COLO668 (cell line): Measurements from ENCODE around the gene CGB5.
"Not testable (repeated sequence)": the region's sequence is repeated elsewhere in the genome, so short reads cannot be mapped to it uniquely, and the experiment has no call there.

Source experiments
- DNase-seq: peaks from one replicate; lab custom pipeline; 2025; ENCODE audit not compliant: unreplicated experiment; lab: John Stamatoyannopoulos, UW

The CGB5 gene

DNA sequence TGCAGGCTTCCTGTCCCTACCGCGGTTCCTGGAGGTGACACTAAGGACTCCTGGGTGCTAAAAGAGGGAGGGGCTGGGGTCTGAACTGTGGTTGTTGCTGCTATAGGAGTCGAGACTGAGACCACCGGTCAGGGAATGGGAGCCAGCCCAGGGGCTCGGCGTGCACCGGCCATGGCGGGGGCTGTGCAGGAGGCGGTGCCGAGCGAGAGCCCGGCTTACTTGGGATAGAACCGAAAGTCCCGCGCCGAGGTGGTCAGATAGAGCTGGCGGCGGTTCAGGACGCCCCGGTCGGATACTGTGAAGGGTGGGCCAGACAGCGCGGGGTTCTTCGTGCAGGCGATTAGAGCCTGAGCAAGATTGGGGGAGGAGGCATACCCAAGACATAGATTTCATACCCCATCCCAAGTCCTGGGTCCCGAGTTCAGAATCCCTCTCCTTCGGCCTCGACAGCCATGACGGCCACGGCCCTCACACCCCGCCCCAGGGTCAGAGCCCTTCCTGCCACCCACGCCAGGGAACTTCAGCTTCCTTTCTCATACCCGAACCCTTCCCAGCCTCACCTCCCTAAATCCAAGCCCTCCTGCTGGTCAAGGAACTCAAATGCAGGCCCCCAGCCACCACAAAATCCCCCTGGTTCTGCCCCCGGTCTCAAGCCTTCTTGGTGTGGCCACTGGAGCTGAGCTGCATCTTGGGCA is 13.4 kb downstream of the CGB5 start:
- DNase-seq = not testable (repeated sequence)

DNA sequence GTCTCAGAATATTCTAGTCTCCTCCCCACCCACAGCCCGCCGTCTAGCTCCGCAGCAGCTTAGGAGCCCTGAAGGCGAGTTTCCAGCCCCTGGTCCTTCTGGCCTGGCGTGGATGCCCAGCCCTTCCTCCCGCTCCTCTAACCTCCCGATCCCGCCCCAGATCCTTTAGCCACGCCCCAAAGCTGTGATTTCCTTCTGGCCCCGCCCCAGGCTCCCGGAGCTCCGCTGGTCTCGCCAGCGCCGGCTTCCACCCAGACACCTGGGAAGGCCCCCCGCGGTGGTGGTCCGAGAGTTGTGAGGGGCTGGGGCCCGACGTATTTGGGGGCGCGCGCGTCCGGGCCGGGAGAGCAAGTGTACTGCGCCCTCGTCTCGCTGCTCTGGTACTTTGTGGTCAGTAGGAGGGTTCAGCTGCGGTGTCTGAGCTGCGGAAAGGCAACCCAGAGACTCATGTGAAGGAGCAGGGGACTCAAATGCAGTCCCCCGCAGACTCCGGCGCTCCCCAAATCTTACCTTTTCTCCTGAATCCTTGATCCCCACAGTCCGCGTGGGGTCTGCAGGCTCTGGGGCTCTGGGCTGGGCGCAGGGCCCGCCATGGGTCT is 14.1 kb downstream of the CGB5 start, which contains the start of gene CGB7:
Gene CGB7 (minus strand): TSS at position 114 of the 599 bp plus-strand sequence. CDS start 2,374 bp downstream, outside the sequence.
- peak; percentile 13 for DNase-seq

DNA sequence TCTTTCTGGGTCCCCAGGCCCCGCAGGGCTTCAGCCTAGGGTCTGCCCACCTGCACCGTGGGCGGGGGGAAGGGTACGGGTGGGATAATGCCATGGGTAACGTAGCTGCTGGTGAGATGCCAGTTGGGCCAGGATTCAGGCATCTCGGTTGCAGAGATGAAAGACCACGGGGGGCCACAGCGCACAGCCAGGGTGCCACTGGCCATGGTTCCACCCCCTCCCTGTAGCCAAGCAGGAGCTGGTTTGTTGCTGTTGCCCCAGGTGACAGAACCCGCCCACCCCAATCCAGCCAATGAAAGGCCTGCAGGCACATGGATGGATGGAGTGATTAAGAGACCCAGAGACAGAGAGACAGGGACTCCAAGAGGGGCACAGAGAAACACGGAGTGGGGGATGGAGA is 14.9 kb downstream of the CGB5 start:
- DNase-seq = peak; percentile 1

DNA sequence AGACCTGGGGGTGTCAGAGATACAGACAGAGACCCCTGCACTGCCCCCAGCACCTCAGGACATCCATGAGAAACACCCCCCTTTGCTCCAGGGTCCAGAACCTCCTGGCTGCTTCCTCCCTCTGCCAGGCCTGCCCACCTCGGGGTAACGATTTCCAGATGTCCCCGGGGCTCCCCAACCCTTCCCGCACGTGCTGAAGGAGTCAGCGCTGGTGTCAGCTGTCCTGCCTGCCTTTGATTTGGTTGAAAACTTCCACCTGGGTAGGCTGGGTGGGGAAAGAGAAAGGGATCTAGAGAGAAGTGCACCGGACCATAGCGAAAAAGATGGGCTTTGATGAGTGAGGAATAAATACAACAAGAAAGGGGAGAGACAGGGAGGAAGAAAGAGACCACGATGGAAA is 15.4 kb downstream of the CGB5 start:
- no peak for DNase-seq

DNA sequence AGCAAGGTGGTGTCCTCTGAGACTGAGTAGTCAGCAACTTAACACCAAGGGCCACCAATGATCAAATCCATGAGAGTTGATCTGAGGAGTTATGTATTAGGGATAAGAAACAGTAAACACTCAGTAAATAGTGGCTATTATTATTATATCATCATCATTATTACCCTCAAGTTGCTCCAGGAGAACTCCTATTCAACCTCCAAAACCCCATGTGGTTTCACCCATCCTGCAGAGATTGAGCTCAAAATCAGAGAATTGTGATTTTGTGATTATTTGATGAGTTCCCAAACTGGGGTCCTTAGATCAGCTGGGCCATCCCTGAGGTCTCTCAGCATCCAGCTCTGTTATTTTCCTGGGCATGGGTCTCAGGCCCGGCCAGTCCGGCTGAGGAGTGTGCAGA is 17.4 kb downstream of the CGB5 start:
- no peak for DNase-seq

DNA sequence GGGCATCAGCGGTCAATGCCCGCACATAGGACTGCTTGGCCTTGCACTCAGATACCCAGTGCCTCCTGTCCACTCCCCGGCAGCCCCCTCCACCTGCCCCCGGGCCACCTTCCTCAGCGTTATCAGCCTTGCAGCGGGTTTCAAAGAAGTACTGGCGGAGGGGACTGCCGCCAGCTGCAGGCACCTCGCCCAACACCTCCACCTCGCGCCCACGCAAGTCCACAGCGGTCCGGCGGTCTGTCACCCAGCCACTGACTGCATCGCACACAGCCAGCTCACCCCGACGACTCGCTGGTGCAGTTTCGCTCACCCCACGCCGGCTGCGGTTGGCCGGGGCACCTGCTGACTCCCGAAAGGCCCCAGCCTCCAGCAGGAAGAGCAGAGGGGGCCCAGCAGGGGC is 17.8 kb downstream of the CGB5 start:
- DNase-seq = no peak

DNA sequence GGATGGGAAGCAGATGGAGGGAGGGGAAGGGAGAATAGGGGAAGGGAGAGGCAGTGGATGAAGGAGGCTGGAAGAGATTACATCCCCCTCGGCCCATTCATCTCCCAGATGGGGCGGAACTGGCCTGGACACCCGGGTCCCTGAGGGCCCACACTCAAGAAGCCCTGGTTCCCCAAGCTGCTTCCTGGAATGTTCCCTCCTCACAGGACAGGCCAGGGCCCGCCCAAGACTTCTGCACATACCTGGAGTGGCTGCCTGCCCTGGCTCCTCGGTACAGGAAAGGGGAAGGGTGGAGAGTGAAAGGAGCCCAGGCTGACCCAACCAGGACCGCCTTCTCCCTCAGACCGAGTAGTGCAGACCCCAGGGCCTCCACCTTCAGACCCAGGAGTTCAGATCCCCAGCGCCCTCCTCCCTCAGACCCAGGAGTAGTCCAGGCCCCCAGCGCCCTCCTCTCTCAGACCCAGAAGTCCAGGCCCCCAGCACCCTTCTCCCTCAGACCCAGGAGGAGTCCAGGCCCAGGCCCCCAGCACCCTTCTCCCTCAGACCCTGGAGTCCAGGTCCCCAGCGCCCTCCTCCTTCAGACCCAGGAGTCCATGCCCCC is 20.5 kb downstream of the CGB5 start:
- DNase-seq = no peak

DNA sequence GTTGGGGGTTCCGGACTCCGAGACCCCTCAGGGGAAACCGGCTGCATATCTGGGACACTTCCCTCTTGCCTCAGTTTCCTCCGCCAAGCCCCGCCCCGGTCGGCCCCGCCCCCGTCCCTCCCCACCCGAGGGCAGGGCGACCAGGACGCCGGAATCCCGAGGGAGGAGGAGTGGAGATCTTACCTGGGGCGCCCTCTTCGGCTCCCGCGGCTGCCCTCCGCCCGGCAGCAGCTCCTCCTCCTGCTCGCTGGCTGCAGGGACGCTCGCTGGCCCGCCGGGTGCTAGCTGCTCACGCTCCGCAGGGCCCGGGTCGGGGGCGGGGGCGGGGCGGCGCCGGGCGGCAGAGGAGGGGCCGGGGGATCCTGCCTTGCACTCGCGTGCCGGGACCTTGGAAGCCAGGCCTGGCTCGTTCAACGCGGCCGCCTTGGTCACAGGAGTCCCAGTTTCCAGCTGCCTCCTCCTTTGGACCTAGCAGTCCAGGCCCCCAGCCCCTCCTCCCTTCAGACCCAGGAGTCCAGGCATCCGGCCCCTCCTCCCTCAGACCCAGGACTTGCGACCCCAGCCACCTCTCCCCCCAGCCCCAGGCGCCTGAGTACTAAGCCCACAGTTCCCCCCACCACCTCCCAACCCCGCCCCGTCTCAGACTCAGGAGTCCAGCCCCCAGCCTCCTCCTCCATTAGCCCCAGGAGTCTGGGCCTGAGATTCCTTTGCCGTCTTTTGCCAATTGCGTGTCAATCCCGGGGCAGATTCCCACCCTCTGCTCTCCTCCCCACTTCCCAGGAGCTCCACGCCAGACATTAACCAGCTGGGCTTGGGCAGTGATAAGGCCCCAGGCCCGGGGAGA is 21.3 kb downstream of the CGB5 start, which contains the start of gene NTF4:
Gene NTF4 (minus strand): TSS at position 51 of the 844 bp plus-strand sequence. CDS start 2,821 bp downstream, outside the sequence.
- no peak for DNase-seq

DNA sequence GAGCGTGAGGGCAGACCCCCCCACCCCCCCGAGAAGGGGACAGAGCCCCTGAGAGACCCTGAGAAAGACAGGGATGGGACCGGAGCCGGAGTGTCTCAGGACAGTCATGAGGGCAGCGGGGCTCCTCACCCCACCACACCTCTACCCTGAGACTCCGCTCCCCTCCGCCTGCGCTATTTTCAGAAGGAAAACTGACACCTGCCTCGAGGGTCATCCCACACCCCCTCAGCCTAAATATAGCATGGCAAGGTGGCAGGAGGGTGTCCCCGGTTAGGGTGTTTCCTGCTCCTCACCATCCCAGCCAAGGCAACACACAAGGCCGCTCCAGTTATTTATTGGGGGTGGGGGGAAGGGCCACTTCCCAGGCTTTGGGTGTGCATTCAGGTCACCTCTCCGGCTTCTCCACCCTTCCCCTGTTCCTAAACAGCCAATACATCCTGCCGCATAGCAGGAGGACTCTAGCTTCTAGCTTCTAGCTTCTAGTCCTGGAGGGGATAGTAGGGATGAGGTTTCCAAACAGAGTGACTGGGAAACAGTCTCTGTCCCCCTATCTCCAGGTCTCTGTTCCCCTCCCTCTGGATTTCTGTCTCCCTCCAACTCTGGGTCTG is 22.4 kb downstream of the CGB5 start:
- DNase-seq = no peak

DNA sequence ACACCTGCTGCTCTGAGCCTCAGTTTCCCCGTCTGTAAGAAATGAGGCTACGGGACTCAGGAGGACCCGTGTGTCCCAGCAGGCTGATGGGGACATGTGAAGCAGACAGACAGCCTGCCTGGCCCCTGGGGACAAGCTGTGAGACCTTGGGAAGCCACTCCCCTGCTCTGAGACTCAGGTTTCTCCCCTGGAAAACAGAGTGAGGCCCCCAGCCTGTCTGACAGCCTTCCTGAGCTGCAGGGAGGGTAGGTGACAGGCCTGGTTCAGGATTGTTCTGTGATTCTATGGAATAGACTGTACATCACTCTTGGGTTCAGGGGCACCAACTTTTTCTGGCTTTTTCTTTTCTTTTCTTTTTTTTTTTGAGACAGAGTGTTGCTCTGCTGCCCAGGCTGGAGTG is 23.9 kb downstream of the CGB5 start:
- DNase-seq = no peak

DNA sequence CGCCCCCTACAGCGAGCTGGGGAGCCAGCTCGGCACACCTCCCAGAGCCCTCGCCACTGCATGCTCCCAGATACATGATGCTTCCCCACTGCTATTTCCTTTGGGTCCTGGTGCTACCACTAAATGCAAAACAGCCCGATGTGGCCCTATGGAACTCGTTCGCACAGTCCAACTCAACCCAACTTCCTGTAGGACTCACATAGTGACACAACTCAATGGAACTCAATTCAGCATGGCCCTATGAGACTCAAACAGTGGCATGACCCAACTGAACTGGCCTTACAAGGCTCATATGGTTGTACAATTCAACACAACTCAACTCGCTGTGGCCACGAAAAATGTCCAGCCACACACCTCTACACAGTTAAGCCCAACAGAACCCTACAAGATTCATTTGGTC is 25.4 kb downstream of the CGB5 start:
- DNase-seq = no peak

DNA sequence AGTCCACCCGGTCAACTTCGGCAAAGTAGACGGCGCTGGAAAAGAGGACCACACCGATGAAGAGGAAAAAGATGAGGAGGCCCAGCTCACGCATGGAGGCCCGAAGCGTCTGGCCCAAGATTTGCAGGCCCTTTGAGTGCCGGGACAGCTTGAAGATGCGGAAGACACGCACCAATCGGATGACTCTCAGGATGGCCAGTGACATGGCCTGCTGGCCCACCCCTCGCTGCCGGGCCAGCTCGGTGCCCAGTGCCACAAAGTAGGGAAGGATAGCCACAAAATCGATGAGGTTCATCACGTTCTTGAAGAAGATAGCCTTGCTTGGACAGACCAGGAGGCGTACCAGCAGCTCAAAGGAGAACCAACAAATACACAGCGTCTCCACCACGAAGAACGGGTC is 26.8 kb downstream of the CGB5 start:
- DNase-seq = no peak

DNA sequence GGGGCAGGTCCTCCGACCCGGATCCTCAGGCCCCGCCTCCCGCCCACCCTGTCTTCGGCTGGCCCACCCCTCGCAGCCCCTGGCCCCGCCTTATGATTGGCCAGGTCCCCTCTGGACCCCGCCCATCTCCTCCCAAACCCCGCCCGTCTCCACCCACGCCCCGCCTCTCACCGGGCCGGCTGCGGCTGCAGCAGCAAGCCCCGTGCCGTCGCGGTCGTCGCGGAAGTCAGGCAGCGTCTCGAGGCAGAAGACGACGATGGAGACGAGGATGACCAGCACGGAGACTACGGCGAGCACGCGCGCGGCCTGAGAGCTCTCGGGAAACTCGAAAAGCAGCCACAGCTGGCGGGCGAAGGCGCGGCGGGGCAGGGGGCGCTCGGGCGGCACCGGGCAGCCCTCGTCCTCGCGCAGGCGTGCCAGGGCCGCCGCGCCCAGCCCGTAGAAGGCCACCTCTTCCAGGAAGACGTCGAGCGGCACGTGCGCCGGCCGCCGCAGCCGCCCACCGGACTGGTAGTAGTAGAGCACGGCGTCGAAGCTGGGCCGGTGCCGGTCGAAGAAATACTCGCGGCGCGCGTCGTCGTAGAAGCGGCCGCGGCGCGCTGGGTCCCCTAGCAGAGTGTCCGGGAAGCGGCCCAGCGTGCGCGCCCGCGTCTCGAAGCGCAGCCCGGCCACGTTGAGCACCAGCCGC is 28.4 kb downstream of the CGB5 start:
- DNase-seq = peak; percentile 15

DNA sequence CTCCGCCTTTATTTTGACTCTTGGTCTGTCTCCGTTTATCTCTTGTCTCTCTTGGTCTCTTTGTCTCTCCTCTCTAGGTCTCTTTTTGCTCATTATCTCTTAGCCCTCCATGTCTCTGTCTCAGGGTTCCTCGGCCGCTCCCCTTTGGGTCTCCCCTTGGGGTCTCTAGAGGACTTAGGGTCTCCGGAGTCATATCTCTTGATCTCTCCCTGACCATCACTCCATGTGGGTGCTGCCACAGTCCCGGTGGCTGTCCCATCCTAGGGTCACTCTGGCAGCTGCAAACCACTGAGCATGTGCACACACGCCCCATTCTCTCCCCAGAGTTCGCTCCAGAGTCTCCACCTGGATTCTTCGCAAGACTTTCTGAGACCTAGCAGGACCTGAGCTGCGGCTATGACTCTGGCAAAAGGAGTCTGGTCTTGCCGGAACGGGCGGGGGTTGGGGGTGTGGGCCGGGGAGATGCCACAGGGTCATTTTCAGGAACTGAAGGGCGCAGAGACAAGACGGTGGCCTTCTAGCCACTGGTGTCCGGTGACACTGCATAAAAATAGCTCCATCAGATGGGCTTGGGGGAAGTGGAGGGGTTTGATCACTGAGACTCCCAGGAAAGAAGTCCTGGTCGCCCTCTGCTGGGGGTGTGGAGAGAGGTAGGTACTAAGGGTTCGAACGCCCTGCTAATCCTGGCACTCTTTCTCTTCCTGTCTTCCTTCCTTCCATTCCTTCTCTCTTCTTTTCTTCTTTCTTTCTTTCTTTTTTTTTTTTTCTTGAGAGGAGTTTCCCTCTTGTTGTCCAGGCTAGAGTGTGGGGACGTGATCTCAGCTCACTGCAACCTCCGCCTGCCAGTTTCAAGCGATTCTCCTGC is 30.1 kb downstream of the CGB5 start:
- DNase-seq = no peak

DNA sequence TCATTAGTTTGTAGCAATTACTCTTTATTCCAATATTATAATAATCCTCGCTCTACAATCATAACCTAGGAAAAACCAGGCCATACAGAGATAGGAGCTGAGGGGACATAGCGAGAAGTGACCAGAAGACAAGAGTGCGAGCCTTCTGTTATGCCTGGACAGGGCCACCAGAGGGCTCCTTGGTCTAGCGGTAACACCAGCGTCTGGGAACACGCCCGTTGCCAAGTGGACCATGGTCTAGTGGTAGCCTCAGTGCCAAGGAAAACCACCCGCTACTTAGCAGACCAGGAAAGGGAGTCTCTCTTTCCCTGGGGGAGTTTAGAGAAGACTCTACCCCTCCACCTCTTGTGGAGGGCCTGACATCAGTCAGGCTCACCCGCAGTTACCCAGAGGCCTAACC is 31.2 kb downstream of the CGB5 start:
- peak; percentile 52 for DNase-seq

DNA sequence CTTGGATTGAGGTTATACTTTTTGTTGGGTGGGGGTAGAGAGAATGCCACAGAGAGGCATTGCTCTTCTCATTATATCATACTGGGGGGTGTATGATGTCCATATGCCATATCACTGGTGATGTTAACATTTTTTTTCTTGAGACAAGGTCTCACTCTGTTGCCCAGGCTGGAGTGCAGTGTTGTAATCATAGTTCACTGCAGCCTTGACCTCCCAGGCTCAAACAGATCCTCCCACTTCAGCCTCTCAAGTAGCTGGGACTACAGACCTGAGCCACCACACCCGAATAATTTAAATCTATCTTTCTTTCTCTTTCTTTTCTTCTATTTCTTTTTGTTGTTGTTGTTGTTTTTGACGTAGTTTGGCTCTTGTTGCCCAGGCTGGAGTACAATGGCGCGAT is 36.7 kb downstream of the CGB5 start:
- DNase-seq = no peak

DNA sequence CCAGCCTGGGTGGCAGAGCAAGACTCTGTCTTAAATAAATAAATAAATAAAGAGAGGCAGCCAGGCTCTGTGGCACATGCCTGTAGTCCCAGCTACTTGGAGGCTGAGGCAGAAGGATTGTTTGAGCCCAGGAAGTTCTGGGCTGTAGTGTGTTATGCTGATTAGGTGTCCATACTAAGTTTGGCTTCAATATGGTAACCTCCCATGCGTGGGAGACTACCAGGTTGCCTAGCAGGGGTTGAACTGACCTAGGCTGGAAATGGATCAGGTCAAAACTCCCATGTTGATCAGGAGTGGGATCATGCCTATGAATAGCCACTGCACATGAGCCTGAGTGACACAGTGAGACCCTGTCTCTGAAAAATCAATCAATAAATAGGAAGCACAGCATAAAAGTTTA is 37.6 kb downstream of the CGB5 start:
- DNase-seq = no peak

DNA sequence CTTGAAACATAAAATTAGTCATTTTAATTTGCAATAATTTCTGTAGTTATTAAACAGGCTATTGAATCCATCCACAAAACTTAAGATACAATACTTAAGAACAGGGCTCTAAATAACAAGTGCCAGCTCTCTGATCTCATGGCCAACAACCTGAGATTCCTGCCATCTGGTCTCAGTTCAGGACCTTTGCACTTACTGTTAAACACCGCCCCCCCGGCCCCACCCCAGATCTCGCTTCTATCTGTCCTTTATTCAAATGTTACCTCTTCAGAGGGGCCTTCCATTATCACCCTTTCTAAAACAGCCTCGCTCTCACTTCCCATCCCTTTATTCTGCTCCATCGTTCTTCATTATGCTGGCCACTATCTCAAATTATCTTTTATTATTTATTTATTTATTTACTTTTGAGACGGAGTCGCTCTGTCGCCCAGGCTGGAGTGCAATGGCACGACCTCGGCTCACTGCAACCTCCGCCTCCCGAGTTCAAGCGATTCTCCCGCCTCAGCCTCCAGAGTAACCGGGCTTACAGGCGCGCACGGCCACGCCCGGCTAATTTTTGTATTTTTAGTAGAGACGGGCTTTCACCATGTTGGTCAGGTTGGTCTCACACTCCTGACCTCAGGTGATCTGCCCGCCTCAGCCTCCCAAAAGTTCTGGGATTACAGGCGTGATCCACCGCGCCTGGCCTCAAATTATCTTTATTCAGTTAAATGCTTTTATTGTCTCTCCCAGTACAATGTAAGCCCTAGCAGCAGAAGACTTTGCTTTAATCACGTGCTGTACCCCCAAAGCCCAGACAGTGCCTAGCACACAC is 40.8 kb downstream of the CGB5 start:
- DNase-seq = peak; percentile 15
